HG02885 (cell line): Measurements from ENCODE around the gene OLFML2A.
A peak's percentile ranks its signal among the peaks of the same experiment; 100 is the strongest.
"Not testable (repeated sequence)": the region's sequence is repeated elsewhere in the genome, so short reads cannot be mapped to it uniquely, and the experiment has no call there.

Experiments used
- ATAC-seq: cut with Tn5 transposase; IDR thresholded peaks from one replicate; pipeline ENCODE4 v1.9.1; 2021; ENCODE audit warnings: mild to moderate bottlenecking; ENCODE audit not compliant: unreplicated experiment, poor library complexity

Gene OLFML2A

GRCh38 chr9:124813501-124814163, 36.7 kb downstream of the OLFML2A start:
- ATAC-seq, result no peak

- ATAC-seq, result no peak
These were observed 37.2 kb downstream of the OLFML2A start for GRCh38 chr9:124814164-124814535.

GRCh38 chr9:124815601-124816000, 38.7 kb downstream of the OLFML2A start:
- ATAC-seq, result no peak

- peak; percentile 69 for ATAC-seq
These were observed 41.7 kb downstream of the OLFML2A start for GRCh38 chr9:124818431-124819281.

GRCh38 chr9:124820698-124821623, 44.0 kb downstream of the OLFML2A start:
- ATAC-seq, result no peak

GRCh38 chr9:124828489-124829333, 51.8 kb downstream of the OLFML2A start:
- ATAC-seq, result no peak

GRCh38 chr9:124829334-124829669, 52.4 kb downstream of the OLFML2A start:
- ATAC-seq, result no peak

- ATAC-seq, result no peak
These were observed 53.7 kb downstream of the OLFML2A start for GRCh38 chr9:124830593-124830992.

- no peak for ATAC-seq
These were observed 54.9 kb downstream of the OLFML2A start for GRCh38 chr9:124831642-124832364.

- no peak for ATAC-seq
These were observed 57.7 kb downstream of the OLFML2A start for GRCh38 chr9:124834591-124834990.

- ATAC-seq, result no peak
These were observed 58.2 kb downstream of the OLFML2A start for GRCh38 chr9:124835026-124835557.

- not testable (repeated sequence) for ATAC-seq
These were observed 61.2 kb downstream of the OLFML2A start for GRCh38 chr9:124838132-124838531.

GRCh38 chr9:124838567-124839275, 61.8 kb downstream of the OLFML2A start:
- ATAC-seq, result not testable (repeated sequence)

GRCh38 chr9:124839612-124840299, 62.8 kb downstream of the OLFML2A start:
- no peak for ATAC-seq

GRCh38 chr9:124840300-124840833, 63.4 kb downstream of the OLFML2A start:
- no peak for ATAC-seq

GRCh38 chr9:124841075-124841821, 64.3 kb downstream of the OLFML2A start:
- no peak for ATAC-seq
